Adrenal gland (tissue), 12 donors: Measurements from ENCODE around the gene GRIA3. TPM values are rescaled to one million over a fixed set of nuclear protein-coding genes. Genes with fewer than 3 reads are reported as not detected.
A peak's percentile ranks its signal among the peaks of the same experiment; 100 is the strongest.

Experiments used
- DNase-seq, 7 donors: peaks; one replicate each; pipeline ENCODE4 v3.0.0-alpha.2; 2019 to 2020
- H3K27ac ChIP-seq, 5 donors: fragments of 200-600 bp; sonication (generic) in 4 of 5; 1 replicate in 3 of 5; 2 replicates in 2 of 5; pipeline versions ENCODE4 v1.5.1 to v1.8.0; 2016 to 2020; ENCODE audit warnings: mild to moderate bottlenecking in 1 of 5
- H3K27me3 ChIP-seq: fragments of 200-600 bp; 2 replicates; pipeline ENCODE4 v1.8.0; 2021
- H3K36me3 ChIP-seq, 2 donors: fragments of 200-600 bp; replicated peaks in 1 of 2; 1 replicate in 1 of 2; 2 replicates in 1 of 2; pipeline versions ENCODE4 v1.5.1 to v1.8.0; 2018 to 2022
- H3K4me1 ChIP-seq, 2 donors: fragments of 200-600 bp; replicated peaks in 1 of 2; 1 replicate in 1 of 2; 2 replicates in 1 of 2; pipeline versions ENCODE4 v1.5.1 to v1.8.0; 2018 to 2021
- H3K4me3 ChIP-seq, 4 donors: fragments of 200-600 bp; sonication (generic) in 3 of 4; one replicate each; pipeline ENCODE4 v1.5.1; 2016 to 2018
- H3K9me3 ChIP-seq, 3 donors: fragments of 200-600 bp; sonication (generic) in 1 of 3; replicated peaks in 1 of 3; 1 replicate in 2 of 3; 2 replicates in 1 of 3; pipeline versions ENCODE4 v1.5.1 to v1.8.0; 2016 to 2021
- POLR2A ChIP-seq, 2 donors: fragments of 450-650 bp; IDR thresholded peaks; one replicate each; pipeline ENCODE4 v1.6.1; 2017; ENCODE audit warnings: antibody characterized with exemption in 2 of 2, mild to moderate bottlenecking in 2 of 2, moderate library complexity in 1 of 2
- WGBS, 4 donors: extraction: QIAGEN DNeasy Blood & Tissue Kit in 2 of 4; methylation state at CpG; one replicate each; pipeline versions ENCODE4 v1.1.5 to v1.1.7; 2013 to 2017; 5-methylcytosine and 5-hydroxymethylcytosine counted together
- intact Hi-C, 2 donors: fragments of 100-400 bp; cut with DNase I; formaldehyde crosslinking; loops; one replicate each; pipeline versions ENCODE4 v1.14.1 to v1.15.0; 2022 to 2023
- polyA plus RNA-seq, 3 donors: library from polyadenylated mRNA; stranded (reverse); fragments of 200-250 nt in 2 of 3; fragments of 350-450 nt in 1 of 3; fragmentation: Illumina TruSeq in 1 of 3; extraction: RNeasy Lipid Tissue Mini Kit (QIAGEN cat#74804) in 1 of 3; gene quantifications; one replicate each; pipeline ENCODE4 v1.2.3, GENCODE V29; 2013 to 2014
- total RNA-seq, 9 donors: library from RNA; depleted of rRNA in 4 of 9; stranded (reverse); fragments of >200 nt in 4 of 9; fragments of 120-200 nt in 1 of 9; fragmentation: NEBNext Ultra II Directional in 1 of 9; extraction: Animal tissue kit (Norgen Biotek cat#: 25700) in 1 of 9; gene quantifications; one replicate each; pipeline versions ENCODE4 v1.1.0 to v1.2.4, GENCODE V29; 2013 to 2023
- TF ChIP-seq, protein P1 (sequence below), 6 experiments: fragments of 450-650 bp in 4 of 6; fragments of 200-600 bp in 2 of 6; sonication (generic) in 1 of 6; IDR thresholded peaks; 1 replicate in 5 of 6; 2 replicates in 1 of 6; pipeline versions ENCODE4 v1.5.1 to v1.8.0; 2016 to 2021; ENCODE audit warnings: antibody characterized with exemption in 6 of 6, mild to moderate bottlenecking in 2 of 6, moderate library complexity in 1 of 6
- donor health status: healthy with polysubstance abuse.
- donor health status: Bipolar disorder and iron deficiency.
- donor health status: DM: yes; HTN: yes; CAD: no.
- donor health status: DM: no; HTN: no; CAD: no.
- donor health status: DM: no; HTN: no; CAD: no.
- donor health status: DM: yes; HTN: yes; CAD: no.

GRIA3 gene
- total and polyA plus RNA-seq, 12 donors, result 9.1 to 51.9 (median 21.1) TPM

DNA sequence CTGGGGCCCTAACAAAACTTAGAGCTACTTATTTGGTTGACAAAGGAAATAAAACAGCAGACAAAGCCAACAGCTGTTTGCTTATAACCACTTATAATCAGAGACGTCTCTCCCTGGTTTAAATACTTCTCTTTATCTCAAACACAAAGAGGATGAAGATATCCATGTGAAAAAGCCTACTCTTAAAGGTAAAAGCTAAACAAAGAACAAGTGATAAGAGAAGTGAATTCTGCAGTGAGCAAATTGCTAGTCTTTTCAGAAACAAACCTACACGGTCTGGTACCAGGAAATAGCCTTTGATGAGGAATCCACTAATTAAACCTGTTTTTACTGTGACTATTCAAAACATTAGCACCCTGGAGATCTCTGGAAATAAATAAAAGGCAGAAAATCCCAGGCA lies 46.7 kb downstream of the GRIA3 start:
- no peak overlapping the region for H3K27ac ChIP-seq
- intact Hi-C loops, result no loop called here
- no peaks in the 10 kb centered on the region for H3K4me1 ChIP-seq
- H3K9me3 ChIP-seq, result no peaks in the 10 kb centered on the region
- no peak overlapping the region for H3K4me3 ChIP-seq
- 37 to 88% (median 65%) methylated on average over 2 of the region's 2 CpGs for WGBS, 4 donors
- TF ChIP-seq, protein P1, sequence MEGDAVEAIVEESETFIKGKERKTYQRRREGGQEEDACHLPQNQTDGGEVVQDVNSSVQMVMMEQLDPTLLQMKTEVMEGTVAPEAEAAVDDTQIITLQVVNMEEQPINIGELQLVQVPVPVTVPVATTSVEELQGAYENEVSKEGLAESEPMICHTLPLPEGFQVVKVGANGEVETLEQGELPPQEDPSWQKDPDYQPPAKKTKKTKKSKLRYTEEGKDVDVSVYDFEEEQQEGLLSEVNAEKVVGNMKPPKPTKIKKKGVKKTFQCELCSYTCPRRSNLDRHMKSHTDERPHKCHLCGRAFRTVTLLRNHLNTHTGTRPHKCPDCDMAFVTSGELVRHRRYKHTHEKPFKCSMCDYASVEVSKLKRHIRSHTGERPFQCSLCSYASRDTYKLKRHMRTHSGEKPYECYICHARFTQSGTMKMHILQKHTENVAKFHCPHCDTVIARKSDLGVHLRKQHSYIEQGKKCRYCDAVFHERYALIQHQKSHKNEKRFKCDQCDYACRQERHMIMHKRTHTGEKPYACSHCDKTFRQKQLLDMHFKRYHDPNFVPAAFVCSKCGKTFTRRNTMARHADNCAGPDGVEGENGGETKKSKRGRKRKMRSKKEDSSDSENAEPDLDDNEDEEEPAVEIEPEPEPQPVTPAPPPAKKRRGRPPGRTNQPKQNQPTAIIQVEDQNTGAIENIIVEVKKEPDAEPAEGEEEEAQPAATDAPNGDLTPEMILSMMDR (IDR thresholded peaks at IDR 0.05), result no peak
- TF ChIP-seq POLR2A (IDR thresholded peaks at IDR 0.05), result no peak
- H3K36me3 ChIP-seq, result no peaks in the 10 kb centered on the region
- peaks cover under 1% of the 10 kb centered on the region for H3K27me3 ChIP-seq
- no peak for DNase-seq

DNA sequence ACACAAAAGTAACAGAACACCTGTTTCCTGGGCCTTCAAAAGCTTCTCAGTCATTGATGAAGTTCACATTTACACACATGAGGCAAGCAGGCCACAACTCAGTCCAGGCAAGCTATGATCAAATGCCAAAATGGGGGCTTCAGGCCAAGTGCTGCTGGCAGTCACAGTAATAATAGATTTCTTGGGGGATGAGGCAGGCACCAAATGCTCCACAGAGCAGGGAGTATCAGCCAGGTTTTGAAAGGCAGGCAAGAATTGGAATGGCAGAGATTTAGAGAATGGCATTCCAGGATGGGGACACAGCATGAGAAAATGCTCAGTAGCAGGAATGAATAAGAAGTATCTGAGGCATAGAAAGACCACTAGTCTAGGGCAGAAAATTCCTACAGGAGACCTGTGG lies 52.8 kb downstream of the GRIA3 start:
- Histone ChIP-seq H3K9me3 (no peaks in the 10 kb centered on the region), H3K27me3 (peaks cover 3% of the 10 kb centered on the region), H3K27ac (peak overlapping the region in 2 of 5 donors; percentile 2 to 61), H3K4me3 (no peak overlapping the region), H3K4me1 (peaks cover 0 to 6% of the 10 kb centered on the region in 2 donors), H3K36me3 (no peaks in the 10 kb centered on the region)
- intact Hi-C loops, result no loop called here
- TF ChIP-seq POLR2A (IDR thresholded peaks at IDR 0.05), result no peak
- TF ChIP-seq, protein P1 (IDR thresholded peaks at IDR 0.05), result no peak
- DNase-seq, result peak in 1 of 7 donors; percentile 5

DNA sequence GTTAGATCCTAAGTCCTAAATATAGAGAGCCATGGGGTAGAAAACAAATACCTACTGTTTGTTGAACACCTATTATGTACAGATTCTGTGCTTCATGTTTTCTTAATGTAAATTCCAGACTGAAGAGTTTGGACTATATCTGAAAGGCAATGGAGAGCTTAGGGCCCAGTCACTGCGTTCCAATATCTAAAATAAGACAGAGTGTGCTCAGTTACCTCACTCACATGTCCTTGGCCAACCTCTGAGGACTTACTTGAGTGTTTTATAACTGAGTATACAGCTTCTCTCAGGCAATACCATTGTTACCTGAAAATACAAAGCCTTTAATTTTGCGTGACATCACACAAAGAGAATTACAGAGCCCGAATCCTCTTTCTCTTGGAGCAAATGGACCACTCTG lies 53.2 kb downstream of the GRIA3 start:
- Histone ChIP-seq H3K4me3 (no peak overlapping the region), H3K4me1 (peaks cover 0 to 6% of the 10 kb centered on the region in 2 donors), H3K36me3 (no peaks in the 10 kb centered on the region), H3K27ac (no peak overlapping the region), H3K27me3 (peaks cover 3% of the 10 kb centered on the region), H3K9me3 (no peaks in the 10 kb centered on the region)
- intact Hi-C loops, result no loop called here
- 65 to 76% (median 68%) methylated on average over 3 of the region's 3 CpGs for WGBS, 4 donors
- TF ChIP-seq, protein P1 (IDR thresholded peaks at IDR 0.05), result no peak
- TF ChIP-seq POLR2A (IDR thresholded peaks at IDR 0.05), result no peak
- no peak for DNase-seq

DNA sequence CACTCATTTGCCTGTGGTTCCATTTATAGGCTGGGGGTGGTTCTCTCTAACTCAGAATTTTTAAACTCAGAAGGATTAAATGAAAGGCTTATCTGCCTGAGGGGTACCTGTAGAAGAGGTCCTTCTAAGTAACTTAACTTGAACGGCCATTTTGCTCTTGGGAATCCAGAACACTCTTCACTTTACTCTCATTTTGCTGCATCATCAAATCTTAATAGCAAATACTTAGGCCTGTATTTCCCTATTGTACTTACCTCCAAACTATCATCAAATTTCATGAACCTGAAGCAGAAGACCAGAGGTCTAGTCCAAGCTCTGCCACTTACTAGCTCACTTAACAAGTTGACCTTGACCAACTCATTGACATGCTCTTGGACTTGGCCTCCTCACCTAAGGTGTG lies 70.4 kb downstream of the GRIA3 start:
- WGBS, 4 donors, result 71 to 93% (median 82%) methylated on average over 1 of the region's 1 CpG
- H3K4me1 ChIP-seq, result no peaks in the 10 kb centered on the region
- no peak overlapping the region for H3K4me3 ChIP-seq
- no peak overlapping the region for H3K27ac ChIP-seq
- no peak for DNase-seq
- TF ChIP-seq POLR2A (IDR thresholded peaks at IDR 0.05), result no peak
- TF ChIP-seq, protein P1 (IDR thresholded peaks at IDR 0.05), result no peak
- H3K27me3 ChIP-seq, result no peaks in the 10 kb centered on the region
- intact Hi-C loops, result no loop called here
- H3K9me3 ChIP-seq, result no peaks in the 10 kb centered on the region
- H3K36me3 ChIP-seq, result no peaks in the 10 kb centered on the region
